GM18909 (cell line): ENCODE data around the gene SCRN3.
A peak's percentile ranks its signal among the peaks of the same experiment; 100 is the strongest.
"Not testable (repeated sequence)": the region's sequence is repeated elsewhere in the genome, so short reads cannot be mapped to it uniquely, and the experiment has no call there.

Source experiments
- ATAC-seq: cut with Tn5 transposase; IDR thresholded peaks from one replicate; pipeline ENCODE4 v1.9.1; 2021; ENCODE audit warnings: mild to moderate bottlenecking; ENCODE audit not compliant: unreplicated experiment, poor library complexity

SCRN3 gene

GRCh38 chr2:174395284-174395968 is at the start of gene SCRN3:
SCRN3 (plus strand) TSS chr2:174395730; CDS start chr2:174398284, 2,554 bp downstream.
- peak; percentile 96 for ATAC-seq

- no peak for ATAC-seq
These were observed 45.5 kb upstream of the SCRN3 start for GRCh38 chr2:174350018-174350417.

- no peak for ATAC-seq
These were observed 44.8 kb upstream of the SCRN3 start for GRCh38 chr2:174350593-174351181.

- ATAC-seq: no peak
These were observed 42.5 kb upstream of the SCRN3 start for GRCh38 chr2:174353004-174353403.

GRCh38 chr2:174356347-174356746 is 39.2 kb upstream of the SCRN3 start:
- ATAC-seq: no peak

GRCh38 chr2:174359663-174360062 is 35.9 kb upstream of the SCRN3 start:
- not testable (repeated sequence) for ATAC-seq

GRCh38 chr2:174362949-174363348 is 32.6 kb upstream of the SCRN3 start:
- no peak for ATAC-seq

- ATAC-seq: not testable (repeated sequence)
These were observed 31.9 kb upstream of the SCRN3 start for GRCh38 chr2:174363492-174364225.

GRCh38 chr2:174364628-174365027 is 30.9 kb upstream of the SCRN3 start:
- ATAC-seq: no peak

GRCh38 chr2:174365571-174365970 is 30.0 kb upstream of the SCRN3 start:
- ATAC-seq: no peak

- no peak for ATAC-seq
These were observed 26.8 kb upstream of the SCRN3 start for GRCh38 chr2:174368691-174369090.

- ATAC-seq: no peak
These were observed 18.6 kb upstream of the SCRN3 start for GRCh38 chr2:174376967-174377366.

- ATAC-seq: no peak
These were observed 11.7 kb upstream of the SCRN3 start for GRCh38 chr2:174383796-174384195.

GRCh38 chr2:174385201-174385600 is 10.3 kb upstream of the SCRN3 start:
- no peak for ATAC-seq

- not testable (repeated sequence) for ATAC-seq
These were observed 6.8 kb upstream of the SCRN3 start for GRCh38 chr2:174388706-174389105.

- no peak for ATAC-seq
These were observed 6.0 kb upstream of the SCRN3 start for GRCh38 chr2:174389542-174389941.

GRCh38 chr2:174390303-174390702 is 5.2 kb upstream of the SCRN3 start:
- not testable (repeated sequence) for ATAC-seq

- ATAC-seq: no peak
These were observed 2.8 kb upstream of the SCRN3 start for GRCh38 chr2:174392706-174393105.

GRCh38 chr2:174395969-174396630 is 570 bp downstream of the SCRN3 start:
- peak; percentile 28 for ATAC-seq

- ATAC-seq: no peak
These were observed 2.2 kb downstream of the SCRN3 start for GRCh38 chr2:174397773-174398172.

GRCh38 chr2:174399171-174399570 is 3.6 kb downstream of the SCRN3 start:
- no peak for ATAC-seq
